Gastrocnemius medialis (tissue), 4 donors: ENCODE results near the gene DLG1.

Experiments
- CTCF ChIP-seq, 5 experiments: fragments of 450-650 bp in 3 of 5; fragments of 200-600 bp in 2 of 5; sonication (generic) in 2 of 5; IDR thresholded peaks in 4 of 5; conservative IDR thresholded peaks in 1 of 5; 1 replicate in 4 of 5; 2 replicates in 1 of 5; pipeline ENCODE4 v1.5.1; 2016 to 2019; ENCODE audit warnings: antibody characterized with exemption in 5 of 5, mild to moderate bottlenecking in 3 of 5, moderate library complexity in 3 of 5
- POLR2A ChIP-seq, 2 donors: fragments of 450-650 bp; IDR thresholded peaks; one replicate each; pipeline ENCODE4 v1.6.1; 2017; ENCODE audit warnings: antibody characterized with exemption in 2 of 2, mild to moderate bottlenecking in 2 of 2, moderate library complexity in 2 of 2

DNA sequence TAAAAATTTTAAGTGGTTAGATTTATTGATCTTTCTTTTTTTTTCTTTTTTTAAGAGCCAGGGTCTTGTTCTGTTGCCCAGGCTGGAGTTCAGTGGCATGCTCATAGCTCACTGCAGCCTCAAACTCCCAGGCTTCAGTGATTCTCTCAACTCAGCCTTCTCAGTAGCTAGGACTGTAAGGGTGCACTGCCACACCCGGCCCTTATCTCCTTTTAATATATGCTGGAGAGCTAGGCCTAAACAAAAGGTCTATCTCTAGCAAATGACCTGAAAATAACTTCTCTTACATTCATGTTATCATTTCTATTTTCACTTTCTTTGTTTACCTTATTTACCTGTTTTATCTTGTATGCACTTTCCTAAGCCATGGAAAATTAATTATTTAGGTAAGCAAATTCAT is 233.6 kb downstream of the DLG1 start:
- TF ChIP-seq CTCF (IDR thresholded peaks at IDR 0.05 in 4 of 5, conservative IDR thresholded peaks at IDR 0.05 in 1 of 5) (no peak), POLR2A (IDR thresholded peaks at IDR 0.05) (no peak)
